SW480 (cell line): ENCODE results near the gene OTUB1.
"Not testable (repeated sequence)": the region's sequence is repeated elsewhere in the genome, so short reads cannot be mapped to it uniquely, and the experiment has no call there.

Experiments
- DNase-seq: peaks from one replicate; pipeline ENCODE4 v3.0.0-alpha.2; 2016; ENCODE audit warnings: low spot score

OTUB1 gene

GRCh38 chr11:64044730-64045393 lies 58.6 kb downstream of the OTUB1 start:
- no peak for DNase-seq

- DNase-seq, result no peak
Measured at GRCh38 chr11:64045700-64046099, 59.5 kb downstream of the OTUB1 start.

GRCh38 chr11:64047373-64047772 lies 61.1 kb downstream of the OTUB1 start:
- not testable (repeated sequence) for DNase-seq
